Hypothalamus (tissue), 51 donors: ENCODE measurements around the gene SH2D3A.
"Not testable (repeated sequence)": the region's sequence is repeated elsewhere in the genome, so short reads cannot be mapped to it uniquely, and the experiment has no call there.

Source experiments
- DNase-seq, 51 donors: peaks; one replicate each; lab custom pipeline; 2025; lab: John Stamatoyannopoulos, UW

SH2D3A gene

GRCh38 chr19:6711605-6712004, 55.6 kb downstream of the SH2D3A start:
- no peak for DNase-seq

DNA sequence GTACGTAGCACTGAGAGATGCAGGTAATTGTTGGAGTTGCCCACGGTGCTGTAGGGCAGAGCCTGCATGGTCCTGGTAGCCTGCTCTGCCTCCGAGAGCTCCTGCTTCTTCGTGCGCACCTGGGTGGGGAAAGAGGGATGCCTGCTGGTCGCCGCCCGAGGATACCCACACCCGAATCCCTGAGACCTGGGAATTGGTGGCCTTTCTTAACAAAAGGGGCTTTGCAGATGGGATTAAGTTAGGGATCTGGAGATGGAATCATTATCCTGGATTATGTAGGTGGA, 56.2 kb downstream of the SH2D3A start:
- DNase-seq, result no peak

GRCh38 chr19:6710273-6711077, 56.8 kb downstream of the SH2D3A start:
- DNase-seq, result no peak

- DNase-seq, result no peak
These were observed 57.7 kb downstream of the SH2D3A start for GRCh38 chr19:6709549-6709948.

DNA sequence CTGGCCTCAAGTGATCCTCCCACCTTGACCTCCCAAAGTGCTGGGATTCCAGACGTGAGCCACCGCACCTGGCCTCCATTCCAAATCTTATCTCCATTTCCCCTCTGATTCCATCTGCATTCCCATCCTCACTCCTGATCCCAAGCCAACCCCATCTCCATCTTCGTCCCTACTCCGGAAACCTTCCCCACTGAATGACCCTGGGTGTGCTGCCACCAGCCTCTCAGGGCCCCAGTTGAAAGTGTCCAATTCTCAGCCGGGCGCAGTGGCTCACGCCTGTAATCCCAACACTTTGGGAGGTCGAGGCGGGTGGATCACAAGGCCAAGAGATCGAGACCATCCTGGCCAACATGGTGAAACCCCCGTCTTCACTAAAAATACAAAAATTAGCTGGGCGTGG, 58.3 kb downstream of the SH2D3A start:
- not testable (repeated sequence) for DNase-seq

GRCh38 chr19:6708346-6708745, 58.9 kb downstream of the SH2D3A start:
- DNase-seq, result no peak

- no peak for DNase-seq
These were observed 59.6 kb downstream of the SH2D3A start for GRCh38 chr19:6707658-6708018.

- DNase-seq, result no peak
These were observed 60.1 kb downstream of the SH2D3A start for GRCh38 chr19:6707011-6707657.

- DNase-seq, result no peak
These were observed 60.6 kb downstream of the SH2D3A start for GRCh38 chr19:6706633-6706958.

DNA sequence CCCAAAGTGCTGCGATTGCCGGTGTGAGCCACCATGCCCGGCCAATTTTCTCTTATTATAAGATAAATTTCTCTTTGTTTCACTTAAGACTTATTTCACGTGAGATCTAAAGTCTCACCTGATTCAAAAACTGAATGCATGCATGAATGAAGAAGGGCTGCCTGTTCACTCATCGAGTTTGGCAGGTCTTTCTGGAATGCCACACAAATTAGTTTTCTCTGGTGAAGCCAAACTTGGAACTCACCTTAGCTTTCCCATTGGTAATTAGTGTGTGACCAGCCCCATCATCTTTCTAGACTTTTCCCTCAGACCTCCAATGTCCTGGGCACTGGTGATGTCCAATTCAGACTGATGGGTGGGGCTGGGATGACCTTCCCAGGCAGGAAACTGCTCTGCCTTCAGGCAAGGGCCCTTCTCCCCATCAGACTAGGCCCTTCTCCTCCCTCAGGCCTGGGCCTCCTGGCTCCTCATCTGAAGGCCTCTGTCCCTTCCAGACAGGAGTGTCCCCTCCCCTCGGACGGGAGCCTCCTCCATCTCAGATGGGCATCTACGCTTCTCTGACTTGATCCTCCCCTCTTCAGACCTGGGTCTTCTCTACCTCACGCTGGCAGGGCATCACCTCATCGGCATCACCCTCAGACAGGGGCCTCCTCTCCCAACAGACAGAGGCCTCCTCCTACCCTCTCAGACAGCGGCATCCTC, 61.2 kb downstream of the SH2D3A start:
- no peak for DNase-seq
